Femur (tissue), 1 donor: Measurements from ENCODE around the gene SEH1L.
"Not testable (repeated sequence)": the region's sequence is repeated elsewhere in the genome, so short reads cannot be mapped to it uniquely, and the experiment has no call there.

Source experiments
- DNase-seq: peaks from one replicate; pipeline ENCODE4 v3.0.0-alpha.2; 2017

Gene SEH1L

GRCh38 chr18:12997330-12997729 lies 49.5 kb downstream of the SEH1L start:
- DNase-seq, result not testable (repeated sequence)

- no peak for DNase-seq
These were observed 50.7 kb downstream of the SEH1L start for GRCh38 chr18:12998332-12999060.

- no peak for DNase-seq
These were observed 55.7 kb downstream of the SEH1L start for GRCh38 chr18:13003466-13003896.

GRCh38 chr18:13004396-13004795 lies 56.6 kb downstream of the SEH1L start:
- no peak for DNase-seq

GRCh38 chr18:13005289-13005688 lies 57.5 kb downstream of the SEH1L start:
- no peak for DNase-seq

GRCh38 chr18:13006531-13007247 lies 58.9 kb downstream of the SEH1L start:
- DNase-seq, result no peak

GRCh38 chr18:13007248-13007560 lies 59.4 kb downstream of the SEH1L start:
- DNase-seq, result no peak

GRCh38 chr18:13011719-13012118 lies 63.9 kb downstream of the SEH1L start:
- no peak for DNase-seq

GRCh38 chr18:13014232-13014631 lies 66.4 kb downstream of the SEH1L start:
- no peak for DNase-seq

GRCh38 chr18:13014818-13015217 lies 67.0 kb downstream of the SEH1L start:
- no peak for DNase-seq

GRCh38 chr18:13017247-13017875 lies 69.5 kb downstream of the SEH1L start:
- DNase-seq, result no peak

- no peak for DNase-seq
These were observed 70.6 kb downstream of the SEH1L start for GRCh38 chr18:13018374-13018773.

GRCh38 chr18:13019301-13019700 lies 71.5 kb downstream of the SEH1L start:
- DNase-seq, result no peak

GRCh38 chr18:13022644-13023043 lies 74.8 kb downstream of the SEH1L start:
- DNase-seq, result no peak

GRCh38 chr18:13025233-13025632 lies 77.4 kb downstream of the SEH1L start:
- no peak for DNase-seq

- DNase-seq, result no peak
These were observed 78.9 kb downstream of the SEH1L start for GRCh38 chr18:13026583-13027270.

- DNase-seq, result no peak
These were observed 81.1 kb downstream of the SEH1L start for GRCh38 chr18:13028869-13029268.

GRCh38 chr18:13032173-13032572 lies 84.4 kb downstream of the SEH1L start:
- DNase-seq, result no peak

- no peak for DNase-seq
These were observed 87.6 kb downstream of the SEH1L start for GRCh38 chr18:13035249-13035914.

- DNase-seq, result no peak
These were observed 89.0 kb downstream of the SEH1L start for GRCh38 chr18:13036622-13037320.
